ENCODE measurements around the gene REPS1. TPM values are rescaled to one million over a fixed set of nuclear protein-coding genes. Genes with fewer than 3 reads are reported as not detected.

REPS1 gene
- total RNA-seq, 2 donors from 2014 or later, result 36.1 to 37.3 TPM

GRCh38 chr6:139011980-139012379 lies 23.9 kb upstream of the REPS1 start:
- intact Hi-C loops (cut with DNase I), result no loop called here
- Histone ChIP-seq H3K27me3 (no peaks in the 10 kb centered on the region), H3K4me1 (no peaks in the 10 kb centered on the region), H3K4me3 (no peak overlapping the region), H3K27ac (no peak overlapping the region), H3K36me3 (no peaks in the 10 kb centered on the region), H3K9ac (ENCODE audit: low read depth in 2 of 2, low read length in 2 of 2) (no peak overlapping the region), H3K9me3 (no peaks in the 10 kb centered on the region)
- no peak for DNase-seq
- no peak for TF ChIP-seq CTCF (IDR thresholded peaks at IDR 0.05)

DNA sequence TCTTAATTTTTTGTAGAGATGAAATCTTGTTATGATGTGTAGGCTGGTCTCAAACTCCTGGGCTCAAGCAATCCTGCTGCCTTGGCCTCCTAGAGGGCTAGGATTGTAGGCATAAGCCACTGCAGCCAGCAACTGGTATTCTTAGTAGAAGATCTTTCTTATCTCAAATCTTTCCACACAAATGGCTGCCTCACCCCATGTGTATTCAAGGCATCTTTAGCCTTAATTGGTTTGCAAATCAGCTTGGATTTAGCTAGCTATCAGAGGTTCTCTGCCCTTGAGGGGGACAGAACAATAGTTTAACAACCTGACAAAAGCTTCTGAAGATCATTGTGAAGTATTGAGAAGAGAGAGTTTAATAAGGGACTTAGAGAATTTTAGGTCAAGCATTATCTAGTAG lies 22.6 kb upstream of the REPS1 start:
- intact Hi-C loops (cut with DNase I), result no loop called here
- no peaks in the 10 kb centered on the region for H3K4me1 ChIP-seq
- no peak overlapping the region for H3K4me3 ChIP-seq
- no peak overlapping the region for H3K9ac ChIP-seq (ENCODE audit: low read depth in 2 of 2, low read length in 2 of 2)
- H3K27me3 ChIP-seq, result no peaks in the 10 kb centered on the region
- DNase-seq, result no peak
- H3K9me3 ChIP-seq, result no peaks in the 10 kb centered on the region
- no peaks in the 10 kb centered on the region for H3K36me3 ChIP-seq
- no peak overlapping the region for H3K27ac ChIP-seq
- no peak for TF ChIP-seq CTCF (IDR thresholded peaks at IDR 0.05)

GRCh38 chr6:139008117-139008516 lies 20.1 kb upstream of the REPS1 start:
- no peaks in the 10 kb centered on the region for H3K9me3 ChIP-seq
- TF ChIP-seq CTCF (IDR thresholded peaks at IDR 0.05), result no peak
- no peak overlapping the region for H3K4me3 ChIP-seq
- H3K27me3 ChIP-seq, result no peaks in the 10 kb centered on the region
- no peak for DNase-seq
- H3K27ac ChIP-seq, result no peak overlapping the region
- no peaks in the 10 kb centered on the region for H3K36me3 ChIP-seq
- no peaks in the 10 kb centered on the region for H3K4me1 ChIP-seq
- intact Hi-C loops (cut with DNase I), result no loop called here
- H3K9ac ChIP-seq (ENCODE audit: low read depth in 2 of 2, low read length in 2 of 2), result no peak overlapping the region

- H3K36me3 ChIP-seq, result no peaks in the 10 kb centered on the region
- no peak for DNase-seq
- no peak overlapping the region for H3K9ac ChIP-seq (ENCODE audit: low read depth in 2 of 2, low read length in 2 of 2)
- H3K9me3 ChIP-seq, result no peaks in the 10 kb centered on the region
- intact Hi-C loops (cut with DNase I), result no loop called here
- H3K4me3 ChIP-seq, result no peak overlapping the region
- no peaks in the 10 kb centered on the region for H3K27me3 ChIP-seq
- H3K4me1 ChIP-seq, result no peaks in the 10 kb centered on the region
- no peak overlapping the region for H3K27ac ChIP-seq
- no peak for TF ChIP-seq CTCF (IDR thresholded peaks at IDR 0.05)
Observed at GRCh38 chr6:139007428-139007827, 19.4 kb upstream of the REPS1 start.

DNA sequence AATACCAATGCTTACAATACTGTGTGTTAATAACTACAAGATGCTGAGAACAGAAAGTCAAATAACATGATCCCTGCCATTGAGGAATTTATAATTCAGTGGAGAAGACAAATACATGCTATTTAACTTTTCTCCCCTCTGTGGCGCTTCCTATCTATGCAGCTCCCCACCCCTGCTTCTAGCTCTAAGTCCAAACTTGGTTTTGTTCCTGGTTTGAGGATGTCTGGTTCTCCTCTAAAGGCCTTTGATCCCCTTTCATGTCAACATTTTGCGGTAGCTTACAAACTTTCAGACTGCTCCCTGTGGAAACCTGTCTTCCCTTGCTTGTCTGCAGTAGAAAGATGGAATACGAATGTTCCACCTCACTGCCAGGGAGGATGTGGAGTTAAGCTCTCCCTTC lies 18.4 kb upstream of the REPS1 start:
- H3K9me3 ChIP-seq, result no peaks in the 10 kb centered on the region
- H3K36me3 ChIP-seq, result no peaks in the 10 kb centered on the region
- H3K27ac ChIP-seq, result no peak overlapping the region
- H3K4me1 ChIP-seq, result no peaks in the 10 kb centered on the region
- TF ChIP-seq CTCF (IDR thresholded peaks at IDR 0.05), result no peak
- intact Hi-C loops (cut with DNase I), result no loop called here
- no peak overlapping the region for H3K9ac ChIP-seq (ENCODE audit: low read depth in 2 of 2, low read length in 2 of 2)
- no peak overlapping the region for H3K4me3 ChIP-seq
- DNase-seq, result no peak
- no peaks in the 10 kb centered on the region for H3K27me3 ChIP-seq

GRCh38 chr6:139003751-139004150 lies 15.7 kb upstream of the REPS1 start:
- intact Hi-C loops (cut with DNase I), result no loop called here
- H3K27me3 ChIP-seq, result no peaks in the 10 kb centered on the region
- H3K36me3 ChIP-seq, result no peaks in the 10 kb centered on the region
- no peak overlapping the region for H3K27ac ChIP-seq
- H3K9ac ChIP-seq (ENCODE audit: low read depth in 2 of 2, low read length in 2 of 2), result no peak overlapping the region
- no peaks in the 10 kb centered on the region for H3K9me3 ChIP-seq
- DNase-seq, result no peak
- TF ChIP-seq CTCF (IDR thresholded peaks at IDR 0.05), result no peak
- H3K4me1 ChIP-seq, result no peaks in the 10 kb centered on the region
- no peak overlapping the region for H3K4me3 ChIP-seq
